Measurements from ENCODE around the gene IGF2. TPM values are rescaled to one million over a fixed set of nuclear protein-coding genes. Genes with fewer than 3 reads are reported as not detected.

The IGF2 gene
- total and polyA plus RNA-seq, 2 donors (not counting 3 experiments of a cell fraction or from before 2014, with no cell fraction given) = 5.7 to 21.0 TPM

DNA sequence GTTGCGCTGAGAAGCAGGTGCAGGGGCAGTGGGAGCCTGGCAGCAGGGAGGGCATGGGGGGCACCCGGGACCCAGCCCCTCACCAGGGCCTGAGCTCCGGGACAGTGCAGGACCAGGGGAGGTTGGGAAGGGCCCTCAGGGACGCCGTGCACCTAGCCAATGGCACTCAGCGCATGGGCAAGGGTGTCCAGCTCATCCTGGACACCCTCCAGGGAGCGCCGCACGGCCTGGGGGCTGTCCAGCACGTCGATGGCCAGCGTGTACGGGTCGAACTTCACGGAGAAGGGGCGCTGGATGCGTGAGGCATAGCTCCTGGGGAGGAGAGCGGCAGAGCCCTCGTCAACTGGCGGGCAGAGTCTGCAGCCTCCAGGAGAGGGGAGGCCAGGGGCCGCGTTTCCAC lies 24.9 kb upstream of the IGF2 start:
- H3K9ac ChIP-seq (replicated peaks; ENCODE audit: extremely low read depth, insufficient read depth, low read length) = no peak overlapping the region
- no peak overlapping the region for H3K4me3 ChIP-seq (replicated peaks in 1 of 3; ENCODE audit: insufficient read depth in 1 of 3, low read depth in 1 of 3, low read length in 3 of 3)
- no TSS peak for BruUV-seq (replicated peaks)
- H3K27ac ChIP-seq (ENCODE audit: insufficient read depth, low read depth, low read length) = no peak overlapping the region
- no peak overlapping the region for H2AFZ ChIP-seq (ENCODE audit: low read depth, low read length)
- dilution Hi-C loops (cut with MboI; ENCODE audit: extremely low pct_ligation_motif_present, low sequenced_read_pairs) (no loop called here), intact Hi-C loops (cut with micrococcal nuclease) (no loop called here)
- no peak overlapping the region for H3K4me2 ChIP-seq (ENCODE audit: insufficient read depth, low read length)
- no peaks in the 10 kb centered on the region for H4K20me1 ChIP-seq (replicated peaks; ENCODE audit: control insufficient read depth, extremely low read depth, insufficient read depth, low read length)
- no peaks in the 10 kb centered on the region for H3K9me1 ChIP-seq (replicated peaks; ENCODE audit: control insufficient read depth, extremely low read depth, insufficient read depth, low read length)
- TF ChIP-seq JUN (IDR thresholded peaks at IDR 0.05; ENCODE audit: borderline replicate concordance, insufficient read depth, insufficient read length, low read depth) (no peak), FOS (IDR thresholded peaks at IDR 0.05; ENCODE audit: borderline replicate concordance, insufficient read depth, low read length) (no peak), POLR2AphosphoS5 (IDR thresholded peaks at IDR 0.05; ENCODE audit: insufficient read depth, low read depth, low read length) (no peak), GATA2 (IDR thresholded peaks at IDR 0.05; ENCODE audit: insufficient read depth, insufficient read length, low read depth, low read length) (no peak), EZH2 (IDR thresholded peaks at IDR 0.05; ENCODE audit: borderline replicate concordance, low read depth, low read length, severe bottlenecking) (no peak), MYC (IDR thresholded peaks at IDR 0.05; ENCODE audit: low read depth, low read length) (no peak), POLR2A (IDR thresholded peaks at IDR 0.05; ENCODE audit: low read depth, low read length) (no peak)
- TF ChIP-seq, protein P1, sequence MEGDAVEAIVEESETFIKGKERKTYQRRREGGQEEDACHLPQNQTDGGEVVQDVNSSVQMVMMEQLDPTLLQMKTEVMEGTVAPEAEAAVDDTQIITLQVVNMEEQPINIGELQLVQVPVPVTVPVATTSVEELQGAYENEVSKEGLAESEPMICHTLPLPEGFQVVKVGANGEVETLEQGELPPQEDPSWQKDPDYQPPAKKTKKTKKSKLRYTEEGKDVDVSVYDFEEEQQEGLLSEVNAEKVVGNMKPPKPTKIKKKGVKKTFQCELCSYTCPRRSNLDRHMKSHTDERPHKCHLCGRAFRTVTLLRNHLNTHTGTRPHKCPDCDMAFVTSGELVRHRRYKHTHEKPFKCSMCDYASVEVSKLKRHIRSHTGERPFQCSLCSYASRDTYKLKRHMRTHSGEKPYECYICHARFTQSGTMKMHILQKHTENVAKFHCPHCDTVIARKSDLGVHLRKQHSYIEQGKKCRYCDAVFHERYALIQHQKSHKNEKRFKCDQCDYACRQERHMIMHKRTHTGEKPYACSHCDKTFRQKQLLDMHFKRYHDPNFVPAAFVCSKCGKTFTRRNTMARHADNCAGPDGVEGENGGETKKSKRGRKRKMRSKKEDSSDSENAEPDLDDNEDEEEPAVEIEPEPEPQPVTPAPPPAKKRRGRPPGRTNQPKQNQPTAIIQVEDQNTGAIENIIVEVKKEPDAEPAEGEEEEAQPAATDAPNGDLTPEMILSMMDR (IDR thresholded peaks at IDR 0.05; ENCODE audit: extremely low read depth in 1 of 2, insufficient read depth in 1 of 2, low read depth in 1 of 2, low read length in 2 of 2) = no peak
- TF ChIP-seq, protein P2, sequence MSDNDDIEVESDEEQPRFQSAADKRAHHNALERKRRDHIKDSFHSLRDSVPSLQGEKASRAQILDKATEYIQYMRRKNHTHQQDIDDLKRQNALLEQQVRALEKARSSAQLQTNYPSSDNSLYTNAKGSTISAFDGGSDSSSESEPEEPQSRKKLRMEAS (IDR thresholded peaks at IDR 0.05; ENCODE audit: insufficient read depth, insufficient read length) = no peak
- POLR2A ChIA-PET = no interaction called here
- FAIRE-seq = no peak
- H3K79me2 ChIP-seq (ENCODE audit: control insufficient read depth, insufficient read depth, low read length) = no peaks in the 10 kb centered on the region
- no peak for DNase-seq (ENCODE audit: low read depth, low spot score)
- H3K27me3 ChIP-seq (ENCODE audit: control insufficient read depth in 2 of 2, insufficient read depth in 2 of 2, low read length in 2 of 2) = no peaks in the 10 kb centered on the region
- no peaks in the 10 kb centered on the region for H3K4me1 ChIP-seq (ENCODE audit: control insufficient read depth, extremely low read depth, insufficient read depth, low read length)
- H3K9me3 ChIP-seq (replicated peaks; ENCODE audit: control insufficient read depth, insufficient read depth, low read length) = no peaks in the 10 kb centered on the region
- H3K36me3 ChIP-seq (ENCODE audit: control insufficient read depth in 2 of 2, extremely low read depth in 1 of 2, insufficient read depth in 2 of 2, low read length in 2 of 2) = no peaks in the 10 kb centered on the region
- CTCF ChIA-PET = interaction anchor here (1.0 to 1.5 kb wide), 4 partner anchors 13 to 525 kb away, joined by 3 to 5 read pairs (median 4); no protein-coding TSS in a partner anchor
